ENCODE measurements around the gene GPD1. TPM values are rescaled to one million over a fixed set of nuclear protein-coding genes. Genes with fewer than 3 reads are reported as not detected.
A peak's percentile ranks its signal among the peaks of the same experiment; 100 is the strongest.

GPD1 gene
- total RNA-seq, 1 donor from 2014 or later, result not detected

DNA sequence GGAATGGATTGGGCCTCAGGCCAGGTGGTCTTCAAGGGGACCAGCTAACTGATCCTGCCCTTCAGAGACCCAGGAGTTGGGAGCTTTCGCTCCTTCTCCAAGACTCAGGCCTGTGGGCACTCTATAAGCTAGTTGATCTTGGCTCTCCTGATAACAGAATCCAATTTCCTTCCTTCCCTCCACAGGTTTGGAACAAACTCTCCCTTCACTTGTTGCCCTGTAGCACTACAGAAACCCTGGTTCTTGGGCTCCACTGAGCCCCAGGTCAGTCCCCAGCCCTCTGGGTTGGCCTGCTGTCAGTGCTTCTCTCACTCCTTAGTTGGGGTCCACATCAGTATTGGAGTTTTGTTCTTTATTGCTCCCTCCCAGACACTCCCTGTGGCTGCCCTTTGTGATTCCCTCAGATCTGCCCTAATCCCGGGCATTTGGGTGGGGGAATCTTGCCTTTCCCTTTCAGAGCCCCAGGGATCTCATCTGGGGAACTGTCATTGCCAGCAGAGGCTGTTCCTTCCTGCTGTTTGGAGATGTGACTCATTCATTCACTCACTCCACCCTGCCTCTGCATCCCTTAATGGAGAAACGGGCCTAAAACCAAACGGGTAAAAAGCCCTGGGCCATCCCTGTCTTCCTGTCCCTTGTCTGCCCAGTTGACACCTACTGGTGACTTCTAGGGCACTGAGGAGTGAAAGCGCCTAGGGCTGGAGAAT is 4.4 kb upstream of the GPD1 start:
- Mint-ChIP-seq H3K36me3 (peaks cover 46% of the 10 kb centered on the region), H3K27ac (no peak overlapping the region), H3K4me3 (no peak overlapping the region), H3K27me3 (ENCODE audit: insufficient read depth, low read depth) (peaks cover 2% of the 10 kb centered on the region), H3K9me3 (no peaks in the 10 kb centered on the region), H3K4me1 (peaks cover 6% of the 10 kb centered on the region)
- H3K36me3 ChIP-seq, result peaks cover 9% of the 10 kb centered on the region
- peaks cover 8% of the 10 kb centered on the region for H3K4me1 ChIP-seq
- no peaks in the 10 kb centered on the region for H3K27me3 ChIP-seq
- no peak overlapping the region for H2AFZ ChIP-seq (replicated peaks)
- DNase-seq (ENCODE audit: low spot score), result no peak
- H3K4me3 ChIP-seq, result no peak overlapping the region
- no peaks in the 10 kb centered on the region for H3K79me2 ChIP-seq (ENCODE audit: low read depth)
- no peak overlapping the region for H3K4me2 ChIP-seq
- no peaks in the 10 kb centered on the region for H3K9me3 ChIP-seq (ENCODE audit: low read depth)
- TF ChIP-seq, protein P1, sequence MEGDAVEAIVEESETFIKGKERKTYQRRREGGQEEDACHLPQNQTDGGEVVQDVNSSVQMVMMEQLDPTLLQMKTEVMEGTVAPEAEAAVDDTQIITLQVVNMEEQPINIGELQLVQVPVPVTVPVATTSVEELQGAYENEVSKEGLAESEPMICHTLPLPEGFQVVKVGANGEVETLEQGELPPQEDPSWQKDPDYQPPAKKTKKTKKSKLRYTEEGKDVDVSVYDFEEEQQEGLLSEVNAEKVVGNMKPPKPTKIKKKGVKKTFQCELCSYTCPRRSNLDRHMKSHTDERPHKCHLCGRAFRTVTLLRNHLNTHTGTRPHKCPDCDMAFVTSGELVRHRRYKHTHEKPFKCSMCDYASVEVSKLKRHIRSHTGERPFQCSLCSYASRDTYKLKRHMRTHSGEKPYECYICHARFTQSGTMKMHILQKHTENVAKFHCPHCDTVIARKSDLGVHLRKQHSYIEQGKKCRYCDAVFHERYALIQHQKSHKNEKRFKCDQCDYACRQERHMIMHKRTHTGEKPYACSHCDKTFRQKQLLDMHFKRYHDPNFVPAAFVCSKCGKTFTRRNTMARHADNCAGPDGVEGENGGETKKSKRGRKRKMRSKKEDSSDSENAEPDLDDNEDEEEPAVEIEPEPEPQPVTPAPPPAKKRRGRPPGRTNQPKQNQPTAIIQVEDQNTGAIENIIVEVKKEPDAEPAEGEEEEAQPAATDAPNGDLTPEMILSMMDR (IDR thresholded peaks at IDR 0.05), result no peak
- TF ChIP-seq EZH2phosphoT487 (IDR thresholded peaks at IDR 0.05) (no peak), EZH2 (IDR thresholded peaks at IDR 0.05) (no peak)
- H3K27ac ChIP-seq, result no peak overlapping the region
- peaks cover 50% of the 10 kb centered on the region for H3F3A ChIP-seq (ENCODE audit: low read depth)
- H3K9ac ChIP-seq, result no peak overlapping the region
- H4K20me1 ChIP-seq (ENCODE audit: low read depth), result peaks cover 19% of the 10 kb centered on the region

DNA sequence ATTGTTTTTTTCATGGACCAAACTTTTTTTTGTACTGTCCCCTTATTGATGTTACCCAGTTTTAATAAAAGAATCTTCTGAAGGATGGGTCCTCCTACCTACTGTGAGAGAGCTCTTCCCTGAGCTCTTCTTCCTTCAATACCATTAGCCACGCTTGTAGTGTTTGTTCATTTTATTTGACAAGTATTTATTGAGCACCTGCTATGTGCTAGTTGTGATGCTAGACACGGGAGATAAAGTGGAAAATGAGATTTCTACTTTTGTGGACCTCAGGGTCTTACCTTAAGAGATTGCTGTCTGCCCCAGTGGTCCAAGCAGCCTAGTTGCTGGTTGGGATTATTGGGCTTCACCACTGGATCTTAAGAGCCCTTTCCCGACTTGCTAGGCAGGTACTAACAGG is 3.2 kb upstream of the GPD1 start:
- peak overlapping the region; percentile 17 for H3K27ac ChIP-seq
- peaks cover 6% of the 10 kb centered on the region for H3K36me3 ChIP-seq
- no peak overlapping the region for H3K9ac ChIP-seq
- peaks cover 49% of the 10 kb centered on the region for H3F3A ChIP-seq (ENCODE audit: low read depth)
- no peak overlapping the region for H3K4me3 ChIP-seq
- no peak for TF ChIP-seq EZH2phosphoT487 (IDR thresholded peaks at IDR 0.05)
- TF ChIP-seq, protein P1 (IDR thresholded peaks at IDR 0.05), result no peak
- DNase-seq (ENCODE audit: low spot score), result no peak
- Mint-ChIP-seq H3K27ac (no peak overlapping the region), H3K9me3 (no peaks in the 10 kb centered on the region), H3K4me1 (peaks cover 14% of the 10 kb centered on the region), H3K4me3 (no peak overlapping the region), H3K36me3 (peaks cover 42% of the 10 kb centered on the region), H3K27me3 (ENCODE audit: insufficient read depth, low read depth) (peaks cover 2% of the 10 kb centered on the region)
- no peak overlapping the region for H2AFZ ChIP-seq (replicated peaks)
- H3K4me2 ChIP-seq, result no peak overlapping the region
- H3K79me2 ChIP-seq (ENCODE audit: low read depth), result no peaks in the 10 kb centered on the region
- H4K20me1 ChIP-seq (ENCODE audit: low read depth), result peaks cover 10% of the 10 kb centered on the region
- peaks cover 8% of the 10 kb centered on the region for H3K4me1 ChIP-seq
- H3K9me3 ChIP-seq (ENCODE audit: low read depth), result no peaks in the 10 kb centered on the region
- H3K27me3 ChIP-seq, result no peaks in the 10 kb centered on the region

DNA sequence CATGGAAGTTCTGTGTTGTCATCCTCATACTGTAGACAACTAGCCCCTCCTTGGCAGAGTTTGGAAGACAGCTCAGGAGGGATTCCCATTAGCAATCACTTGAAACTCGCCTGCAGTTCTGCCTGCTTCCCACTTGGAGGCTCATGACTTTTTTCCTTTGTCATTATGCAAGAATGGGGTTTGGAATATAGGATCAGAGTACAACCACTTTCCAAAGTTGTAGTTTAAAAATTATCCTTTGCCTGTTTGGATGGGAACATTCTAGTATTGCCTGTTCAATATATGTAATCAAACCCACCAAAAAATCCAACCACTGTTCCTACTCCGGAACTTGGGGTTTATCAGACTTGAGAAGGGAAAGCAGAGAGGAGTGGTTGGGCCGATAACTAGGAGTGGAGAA is 2.1 kb upstream of the GPD1 start:
- Histone ChIP-seq H3K27ac (peak overlapping the region; percentile 42), H3K4me1 (peaks cover 8% of the 10 kb centered on the region), H3K4me3 (no peak overlapping the region), H2AFZ (replicated peaks) (no peak overlapping the region), H3K27me3 (no peaks in the 10 kb centered on the region), H3F3A (ENCODE audit: low read depth) (peaks cover 42% of the 10 kb centered on the region), H3K9me3 (ENCODE audit: low read depth) (no peaks in the 10 kb centered on the region), H4K20me1 (ENCODE audit: low read depth) (peaks cover 10% of the 10 kb centered on the region), H3K9ac (no peak overlapping the region), H3K4me2 (no peak overlapping the region), H3K79me2 (ENCODE audit: low read depth) (no peaks in the 10 kb centered on the region), H3K36me3 (peaks cover 4% of the 10 kb centered on the region)
- TF ChIP-seq EZH2 (IDR thresholded peaks at IDR 0.05) (no peak), EZH2phosphoT487 (IDR thresholded peaks at IDR 0.05) (no peak)
- TF ChIP-seq, protein P1 (IDR thresholded peaks at IDR 0.05), result peak; percentile 58
- Mint-ChIP-seq H3K9me3 (no peaks in the 10 kb centered on the region), H3K4me3 (no peak overlapping the region), H3K27me3 (ENCODE audit: insufficient read depth, low read depth) (peaks cover 2% of the 10 kb centered on the region), H3K36me3 (peaks cover 31% of the 10 kb centered on the region), H3K27ac (no peak overlapping the region), H3K4me1 (peaks cover 18% of the 10 kb centered on the region)
- DNase-seq (ENCODE audit: low spot score), result peak; percentile 72
